ENCODE data around the gene CFAP251.

CFAP251 gene

DNA sequence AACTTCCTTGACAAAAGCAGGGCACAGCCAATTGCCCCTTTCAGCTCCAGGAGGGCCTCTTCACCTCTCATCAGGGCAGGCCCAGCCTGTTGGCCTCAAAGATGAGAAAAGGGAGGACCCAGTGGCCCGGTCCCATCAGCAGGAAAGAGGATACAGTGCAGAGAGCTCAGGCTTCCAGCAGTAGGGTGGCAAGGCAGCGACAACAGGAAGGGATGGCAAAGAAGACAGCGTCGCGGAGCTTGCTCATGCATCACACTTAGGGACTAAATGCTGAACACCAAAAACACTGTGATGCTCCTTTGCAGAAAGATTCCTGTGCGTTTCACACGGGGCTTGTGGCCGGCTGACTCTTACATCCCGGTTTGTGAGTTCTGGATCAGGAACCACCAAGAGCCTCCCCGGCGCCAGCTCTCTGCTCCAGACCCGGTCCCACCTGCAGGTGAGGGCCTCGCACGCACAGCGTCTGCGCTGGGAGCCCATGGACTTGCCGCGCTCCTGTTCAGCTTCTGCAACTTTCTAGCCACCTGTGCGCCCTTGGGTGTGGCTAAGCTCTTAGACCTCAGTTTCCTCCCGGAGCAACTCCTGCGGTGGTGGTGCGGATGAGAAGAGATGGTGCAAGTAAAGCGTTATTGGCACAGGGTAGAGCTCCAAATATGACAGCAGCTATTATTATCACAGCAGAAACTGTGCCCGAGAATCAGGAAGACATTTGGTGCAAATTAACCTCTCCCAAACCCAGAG lies 88.0 kb downstream of the CFAP251 start:
- no peak for DNase-seq

DNA sequence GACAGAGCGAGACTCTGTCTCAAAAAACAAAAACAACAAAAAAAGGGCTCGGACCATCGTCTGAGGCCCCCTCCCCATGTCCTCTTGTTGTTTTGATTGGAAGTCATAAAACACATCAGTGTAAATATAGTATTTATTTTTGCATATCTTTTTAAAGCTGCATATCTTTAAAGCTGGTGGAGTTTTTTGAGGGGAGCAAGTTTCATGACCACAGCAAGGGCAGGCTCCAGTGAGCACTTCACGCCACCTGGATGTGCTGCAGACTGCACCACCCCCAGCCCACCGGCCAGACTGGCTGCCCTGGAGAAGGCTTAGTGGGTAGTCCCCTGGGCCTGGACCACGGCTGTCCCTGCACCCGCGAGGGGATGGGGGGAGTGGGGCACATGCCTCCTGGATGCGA lies 91.3 kb downstream of the CFAP251 start:
- DNase-seq = no peak

DNA sequence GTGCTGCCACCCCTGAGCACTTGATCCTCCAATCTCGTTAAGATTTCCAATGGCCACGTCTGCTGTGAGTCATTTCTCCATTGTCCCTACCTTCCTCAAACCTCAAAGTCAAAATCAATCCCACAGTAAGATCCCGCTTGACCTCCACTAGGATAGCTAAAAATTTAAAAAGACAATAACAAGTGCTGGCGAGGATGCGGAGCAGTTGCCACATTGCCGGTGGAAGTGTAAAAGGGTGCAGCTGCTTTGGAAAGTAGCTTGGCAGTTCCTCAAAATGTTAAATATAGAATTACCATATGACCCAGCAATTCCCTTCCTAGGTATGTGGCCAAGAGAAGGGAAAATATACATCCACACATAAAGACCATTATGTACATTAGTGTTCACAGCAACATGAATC lies 93.8 kb downstream of the CFAP251 start:
- no peak for DNase-seq

DNA sequence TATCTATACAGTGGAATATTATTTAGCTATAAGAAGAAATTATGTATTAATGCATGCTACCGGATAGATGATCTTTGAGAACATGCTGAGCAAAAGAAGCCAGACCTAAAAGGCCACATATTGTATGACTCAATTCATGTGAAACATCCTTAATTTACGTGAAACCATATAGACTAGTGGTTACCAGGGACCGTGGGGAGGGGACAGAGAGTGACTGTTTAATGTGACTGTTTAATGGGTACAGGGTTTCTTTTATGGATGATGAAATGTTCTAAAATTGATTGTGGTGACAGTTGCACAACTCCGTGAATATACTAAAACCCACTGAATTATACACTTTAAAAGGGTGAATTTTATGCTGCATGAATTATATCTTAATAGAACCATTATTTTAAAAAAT lies 94.7 kb downstream of the CFAP251 start:
- no peak for DNase-seq

DNA sequence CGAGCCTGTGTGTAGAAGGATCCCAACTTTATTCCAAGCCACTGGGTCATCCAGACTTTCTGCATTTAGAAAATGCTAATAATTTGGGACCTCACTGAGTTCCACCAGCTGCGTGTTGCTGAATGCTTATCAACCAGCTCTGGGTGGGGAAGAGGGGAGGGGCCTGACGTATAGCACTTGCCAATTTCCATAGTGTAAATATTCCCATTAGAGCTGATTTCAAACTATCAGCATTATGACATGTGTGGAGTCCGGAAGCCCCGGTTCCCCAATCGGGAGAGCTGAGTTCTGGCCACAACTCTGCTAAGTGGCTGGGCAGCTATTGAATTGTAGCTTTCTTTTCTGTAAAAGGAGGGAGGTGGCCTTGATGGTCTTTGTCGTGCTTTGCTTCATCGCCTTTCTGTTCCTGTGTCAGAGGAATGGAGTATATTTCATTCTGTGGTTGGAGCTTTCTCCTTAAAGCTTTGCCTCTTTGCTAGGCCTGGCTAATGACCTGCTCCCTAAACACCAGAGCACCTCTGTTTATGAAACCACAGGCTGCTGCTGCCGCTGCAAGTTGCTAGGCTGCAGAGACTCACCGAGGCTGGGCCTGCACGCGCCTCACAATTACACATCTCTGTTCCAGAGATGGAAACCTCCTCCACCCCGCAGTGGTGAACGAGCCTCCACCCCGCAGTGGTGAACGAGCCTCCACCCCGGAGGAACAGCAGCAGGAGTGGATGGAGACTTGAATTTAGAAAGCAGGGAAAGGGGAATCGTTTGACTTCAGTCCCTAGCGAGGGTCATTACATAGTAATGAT lies 95.6 kb downstream of the CFAP251 start:
- no peak for DNase-seq

DNA sequence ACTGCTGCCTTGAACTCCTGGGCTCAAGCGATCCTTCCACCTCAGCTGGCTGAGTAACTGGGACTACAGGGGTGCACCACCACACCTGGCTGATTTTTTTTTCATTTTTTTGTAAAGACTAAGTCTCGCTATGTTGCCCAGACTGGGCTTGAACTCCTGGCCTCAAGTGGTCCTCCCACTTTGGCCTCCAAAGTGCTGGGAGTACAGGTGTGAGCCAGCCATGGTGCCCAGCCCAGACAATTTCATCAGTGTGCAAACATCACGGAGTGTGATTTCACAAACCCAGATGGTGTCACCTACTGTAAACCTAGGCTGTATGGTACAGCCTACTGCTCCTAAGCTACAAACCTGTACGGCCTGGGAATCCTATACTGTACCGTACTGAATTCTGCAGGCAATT lies 96.4 kb downstream of the CFAP251 start:
- DNase-seq = no peak

DNA sequence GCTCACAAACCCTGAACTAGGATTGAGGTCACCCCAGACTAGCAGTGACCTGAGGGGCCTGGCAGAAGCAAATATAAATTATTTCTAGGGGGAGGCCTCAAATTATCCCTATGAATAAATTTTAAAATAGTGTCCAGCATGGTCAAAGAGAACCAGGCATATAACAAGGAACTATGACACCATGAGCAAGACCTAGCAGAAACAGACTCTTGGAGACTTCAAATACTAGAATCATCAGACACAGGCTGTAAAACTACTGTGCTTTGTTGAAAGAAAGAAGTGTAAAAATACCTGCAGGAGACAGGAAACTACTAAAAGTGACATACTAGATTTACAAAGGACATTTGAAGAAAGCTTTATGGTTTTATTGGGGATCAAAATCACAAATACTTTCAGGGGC lies 100.1 kb downstream of the CFAP251 start:
- no peak for DNase-seq

DNA sequence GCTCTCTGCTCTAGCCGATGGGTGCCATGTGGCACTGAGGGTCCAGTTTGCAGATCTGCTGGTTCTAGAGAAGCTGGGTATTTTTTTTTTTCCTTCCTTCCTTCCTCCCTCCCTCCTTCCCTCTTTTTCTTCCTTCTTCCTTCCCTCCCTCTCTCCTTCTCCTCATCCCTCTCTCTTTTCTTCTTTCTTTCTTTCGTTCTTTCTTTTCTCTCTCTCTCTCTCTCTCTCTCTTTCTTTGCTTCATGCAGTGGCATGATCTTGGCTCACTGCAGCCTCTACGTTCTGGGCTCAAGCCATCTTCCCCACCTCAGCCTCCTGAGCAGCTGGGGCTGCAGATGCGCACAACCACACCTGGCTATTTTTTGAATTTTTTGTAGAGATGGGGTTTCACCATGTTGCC lies 100.5 kb downstream of the CFAP251 start:
- DNase-seq = no peak

DNA sequence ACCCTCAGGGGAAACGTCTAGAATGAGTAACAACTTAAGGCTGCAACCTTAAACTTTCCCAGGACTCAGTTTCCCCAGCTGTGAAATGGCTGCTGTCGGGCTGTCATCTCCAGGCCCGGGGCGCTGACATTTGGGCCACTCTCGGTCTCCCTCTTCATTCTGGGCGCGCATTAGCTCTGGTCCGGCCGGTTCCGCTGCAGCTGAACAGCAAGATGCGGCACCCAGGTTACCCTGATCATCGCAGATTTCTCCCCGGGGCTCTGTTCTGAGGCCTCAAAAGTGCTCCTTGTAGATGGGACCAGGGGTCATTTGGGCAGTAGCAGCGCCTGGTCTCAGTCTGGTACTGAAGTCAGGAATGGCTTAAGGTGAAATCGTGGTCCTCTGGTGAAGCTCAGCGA lies 102.4 kb downstream of the CFAP251 start:
- no peak for DNase-seq

DNA sequence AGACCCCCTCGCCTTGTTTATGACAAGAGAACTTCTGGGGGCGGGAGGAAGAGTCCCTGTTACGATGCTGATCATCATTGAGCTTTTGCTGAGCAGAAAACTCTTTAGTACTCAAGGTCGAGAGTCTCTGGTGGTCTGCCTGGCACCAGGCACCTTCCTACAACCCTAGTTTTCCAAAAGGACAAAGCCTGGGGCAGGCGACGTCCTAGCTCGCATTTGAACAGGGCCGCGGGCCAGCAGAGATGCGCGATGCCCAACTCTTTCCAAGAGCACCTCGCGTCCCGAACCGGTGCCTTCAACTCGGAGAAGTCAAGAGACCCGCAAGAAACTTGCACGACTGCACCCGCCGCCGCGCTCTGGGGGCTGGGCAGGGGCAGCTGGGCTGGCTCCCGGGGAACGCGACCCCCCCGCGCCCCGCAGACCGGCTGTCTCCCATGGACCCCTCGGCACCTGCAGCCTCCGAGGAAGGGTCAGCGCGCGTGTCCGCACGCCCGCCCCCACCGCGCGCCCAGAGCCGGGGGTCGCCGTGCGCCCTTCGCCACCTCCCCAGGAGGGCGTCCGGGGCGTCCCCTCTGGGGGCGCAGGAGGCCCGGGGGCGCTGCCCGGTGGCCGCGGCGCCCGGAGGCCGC lies 102.9 kb downstream of the CFAP251 start:
- peak; percentile 8 for DNase-seq

DNA sequence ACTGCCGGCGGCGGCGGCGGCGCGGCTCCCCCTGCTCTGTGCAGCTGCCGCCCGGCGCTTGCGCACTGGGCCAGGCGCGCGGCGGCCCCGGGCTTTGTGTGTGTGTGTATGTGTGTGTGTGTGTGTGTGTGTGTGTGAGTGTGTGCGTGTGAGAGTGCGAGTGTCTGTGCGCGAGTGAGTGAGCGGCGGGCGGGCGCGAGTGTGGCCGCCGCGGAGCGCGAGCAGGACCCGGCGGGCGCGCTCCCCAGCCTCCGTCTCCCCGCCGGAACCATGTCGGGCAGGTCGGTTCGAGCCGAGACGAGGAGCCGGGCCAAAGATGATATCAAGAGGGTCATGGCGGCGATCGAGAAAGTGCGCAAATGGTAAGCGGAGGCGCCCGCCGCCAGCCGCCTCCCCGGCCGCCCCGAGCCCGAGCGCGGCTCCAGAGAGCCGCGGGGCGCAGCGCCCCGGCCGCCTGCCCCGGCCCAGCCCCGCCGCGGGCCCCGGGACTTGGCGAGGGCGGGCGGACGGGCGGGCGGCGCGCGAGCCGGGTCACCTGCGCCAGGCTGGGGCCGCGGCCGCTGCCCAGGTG lies 103.5 kb downstream of the CFAP251 start, which contains the start of gene BCL7A:
BCL7A (plus strand) TSS at position 63 of the 571 bp plus-strand sequence; CDS start at position 271, 208 bp downstream.
- DNase-seq = peak; percentile 43

DNA sequence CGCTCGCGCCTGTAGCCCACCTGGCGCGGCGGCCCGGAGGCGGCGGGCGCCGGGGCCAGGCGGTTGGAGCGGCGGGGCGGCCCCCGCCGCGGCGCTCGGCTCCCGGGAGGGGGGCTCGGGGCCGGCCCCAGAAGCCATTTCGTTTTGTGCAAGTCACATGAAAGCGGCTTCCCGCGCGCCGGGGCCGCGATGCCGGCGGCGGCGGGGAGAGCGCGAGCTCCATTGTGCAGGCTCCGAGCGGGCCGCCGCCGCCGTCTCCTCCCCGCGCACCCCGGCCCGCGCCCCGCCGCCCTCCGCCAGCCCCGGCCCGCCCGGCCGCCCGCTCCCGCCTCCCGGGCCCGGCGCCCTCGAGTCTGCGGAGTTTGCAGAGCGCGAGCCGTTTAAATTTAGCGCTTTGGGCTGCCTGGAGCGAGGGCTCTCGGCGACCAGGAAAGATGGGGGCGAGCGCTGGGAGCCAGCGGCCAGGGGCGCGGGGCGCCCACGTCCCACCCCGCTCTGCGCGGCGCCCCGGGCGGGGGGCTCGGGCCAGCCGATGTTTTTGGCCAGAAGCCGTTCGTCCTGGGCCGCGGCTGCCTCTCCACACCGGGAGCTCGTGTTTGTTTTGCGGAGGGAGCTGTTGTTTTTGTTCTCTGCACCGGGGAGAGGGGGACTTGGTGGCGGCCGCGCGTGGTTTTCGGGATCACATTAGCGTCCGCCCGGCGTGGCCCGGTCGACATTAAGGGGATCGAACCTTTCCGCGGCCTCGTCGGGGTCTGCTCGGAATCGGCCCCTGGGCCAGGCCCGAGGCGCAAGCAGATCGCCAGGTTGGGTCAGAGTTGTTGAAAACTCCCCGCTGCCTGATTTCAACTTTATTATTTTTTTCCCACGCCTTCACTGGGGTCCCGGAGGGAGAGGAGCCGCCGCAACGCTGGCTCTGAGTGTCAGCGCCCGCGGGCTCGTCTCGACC lies 104.3 kb downstream of the CFAP251 start:
- no peak for DNase-seq

DNA sequence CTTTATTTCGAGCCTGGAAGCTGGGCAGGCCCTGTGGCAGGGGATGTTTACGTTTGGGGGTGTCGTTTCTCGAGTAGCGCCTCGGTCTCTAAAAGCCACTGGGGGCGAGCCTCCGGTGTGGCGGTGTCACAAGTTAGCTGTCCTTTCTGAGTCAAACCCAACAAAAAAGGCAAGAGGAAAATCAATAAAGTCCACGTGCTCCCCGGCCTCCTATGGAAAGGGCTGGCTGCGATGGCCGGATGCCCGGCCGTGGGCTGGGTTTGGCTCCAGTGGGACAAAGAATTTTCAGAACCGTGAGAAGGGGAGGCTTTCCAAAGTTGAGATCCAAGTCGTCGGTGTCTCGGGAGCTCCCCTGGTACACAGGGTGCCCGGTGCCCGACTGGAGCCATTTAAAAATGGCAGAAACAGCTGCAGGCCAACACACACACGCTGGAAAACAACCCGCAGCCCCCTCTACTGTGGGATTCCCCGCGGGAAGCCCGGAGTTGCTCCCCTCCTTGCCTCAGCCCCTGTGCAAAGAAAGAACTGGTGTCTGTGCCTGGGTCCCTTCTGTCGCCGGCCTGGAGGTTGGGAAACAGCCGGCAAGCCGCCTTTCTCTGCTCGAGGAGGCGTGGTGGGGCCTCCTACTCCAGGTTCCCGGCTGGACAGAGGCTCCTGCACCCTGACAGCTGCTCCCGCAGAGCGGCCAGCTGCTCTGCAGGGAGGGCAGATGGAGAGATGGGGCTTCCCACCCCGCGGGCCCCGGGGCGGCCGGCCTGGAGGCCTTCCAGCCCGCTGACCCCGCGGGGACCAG lies 105.1 kb downstream of the CFAP251 start:
- DNase-seq = no peak

DNA sequence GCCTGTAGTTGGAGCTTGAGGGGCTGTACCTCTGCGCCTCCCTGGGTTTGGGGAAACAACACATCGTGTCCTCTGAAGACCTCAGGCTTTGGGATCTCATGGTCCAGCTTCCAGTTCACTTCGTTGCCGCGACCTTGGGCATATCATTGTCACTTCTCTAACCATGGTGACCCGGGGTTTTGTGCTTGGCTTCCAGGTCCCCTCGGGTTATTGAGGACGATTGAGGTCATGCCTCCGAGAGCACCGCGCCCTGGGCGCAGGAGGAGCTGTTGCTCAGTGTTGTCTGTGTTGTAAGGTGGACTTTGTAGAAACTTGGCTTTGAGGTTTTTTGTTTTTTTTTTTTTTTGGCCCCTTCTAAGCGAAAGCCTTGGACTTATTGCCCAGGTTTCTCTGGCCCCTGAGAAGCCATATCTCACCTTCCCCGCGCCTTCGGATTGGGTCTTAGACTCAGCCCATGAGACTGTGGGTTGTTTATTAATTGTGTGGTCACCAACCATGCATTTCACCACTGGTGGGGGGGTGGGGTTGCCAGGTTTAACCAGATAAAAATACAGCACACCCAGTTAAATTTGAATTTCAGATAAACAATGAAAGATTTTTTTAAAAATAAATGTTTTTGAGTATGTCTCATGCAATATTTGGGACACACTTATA lies 105.9 kb downstream of the CFAP251 start:
- DNase-seq = no peak

DNA sequence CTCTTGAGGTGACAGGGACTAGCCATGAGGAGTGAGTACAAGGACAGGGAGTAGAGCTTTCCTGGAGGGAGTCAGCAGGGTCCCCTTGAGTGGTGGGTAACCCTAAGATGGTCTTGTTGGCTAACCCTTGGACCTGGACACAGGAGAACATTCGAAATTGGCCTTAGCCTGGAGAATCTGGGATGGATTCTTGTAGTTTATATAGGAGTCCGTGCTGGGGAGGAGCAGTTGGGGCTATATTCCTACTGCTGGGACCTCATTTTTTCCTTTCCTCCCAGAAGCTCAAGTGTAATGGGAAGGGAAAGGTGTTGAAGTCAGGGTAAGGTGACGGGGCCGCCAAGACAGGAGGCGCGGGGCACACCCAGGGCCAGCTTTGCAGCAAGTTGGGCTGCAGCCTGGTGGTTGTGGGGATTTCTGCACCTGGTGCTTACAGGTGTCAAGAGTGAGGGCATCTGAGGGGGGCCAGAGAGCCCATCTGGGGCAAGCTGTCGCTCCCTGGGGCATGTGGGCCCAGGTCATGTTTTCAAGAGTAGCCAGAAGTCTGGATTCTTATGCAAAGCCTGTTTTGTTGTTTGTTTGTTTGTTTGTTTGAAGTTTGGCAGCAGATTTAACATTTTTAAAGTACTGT lies 108.4 kb downstream of the CFAP251 start:
- DNase-seq = no peak

DNA sequence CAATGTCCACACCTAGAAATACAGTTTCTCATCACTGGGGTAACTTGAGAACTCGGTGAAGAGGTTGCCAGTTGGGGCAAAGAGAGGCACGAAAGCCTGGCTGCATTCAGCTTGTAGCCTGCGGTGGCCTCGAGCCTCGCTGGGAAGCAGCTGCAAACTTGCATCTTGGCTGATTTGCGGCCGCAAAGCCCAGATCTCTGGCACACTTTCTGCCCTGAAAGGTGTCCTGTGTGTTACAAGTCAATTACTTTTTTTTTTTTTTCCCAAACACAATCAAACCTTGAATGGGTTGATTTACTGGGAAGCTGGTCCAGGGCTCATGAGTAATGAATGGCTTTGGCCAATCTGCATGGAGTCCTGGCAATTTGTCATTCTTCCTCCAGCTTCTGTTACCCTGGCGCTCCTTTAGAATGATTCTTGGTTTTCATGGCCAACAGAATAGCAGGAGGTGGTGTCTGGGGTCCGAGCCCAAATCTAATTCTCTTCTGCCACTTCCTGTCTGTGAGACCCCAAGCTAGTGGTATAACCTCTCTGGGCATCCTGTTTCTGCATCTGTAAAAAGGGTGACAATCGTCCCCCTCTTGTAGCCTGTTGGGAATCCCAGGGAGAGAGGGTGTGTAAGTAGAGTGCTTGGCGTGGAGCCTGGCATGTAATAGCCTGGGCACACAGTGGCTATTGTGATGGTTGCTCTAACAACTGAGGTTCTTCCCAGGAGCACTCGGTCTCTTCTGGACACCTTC lies 109.9 kb downstream of the CFAP251 start:
- DNase-seq = no peak

DNA sequence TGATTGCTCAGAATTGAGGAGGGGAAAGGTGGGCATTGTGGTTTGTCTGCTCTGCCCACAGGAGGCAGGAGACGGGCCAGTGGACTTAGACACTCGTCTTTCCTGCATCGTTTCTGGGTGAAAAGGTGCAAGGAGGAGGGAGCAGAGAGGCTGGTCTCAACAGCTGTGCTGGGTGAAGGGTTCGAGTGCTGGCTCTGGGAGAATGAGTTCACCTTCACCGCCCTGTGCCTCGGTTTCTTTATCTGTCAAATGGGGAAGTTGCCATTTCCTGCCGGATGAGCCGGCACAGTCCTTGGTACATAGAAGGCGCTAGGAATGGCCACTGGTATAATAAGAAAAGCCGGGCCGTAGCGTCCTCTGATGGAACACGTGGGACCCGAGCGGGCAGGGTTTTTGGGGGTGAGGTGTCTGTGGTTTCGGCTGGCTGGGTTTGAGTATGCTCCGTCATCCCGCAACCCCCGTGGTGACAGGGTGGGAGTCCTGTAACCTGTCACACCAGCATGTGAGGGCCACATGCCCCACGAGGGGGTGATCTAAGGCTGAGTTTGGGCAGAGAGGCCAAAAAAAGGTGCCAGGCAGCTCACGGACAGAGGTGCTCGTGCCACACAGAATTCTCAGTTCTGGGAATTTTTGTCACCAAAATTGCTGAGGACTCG lies 110.6 kb downstream of the CFAP251 start:
- no peak for DNase-seq

DNA sequence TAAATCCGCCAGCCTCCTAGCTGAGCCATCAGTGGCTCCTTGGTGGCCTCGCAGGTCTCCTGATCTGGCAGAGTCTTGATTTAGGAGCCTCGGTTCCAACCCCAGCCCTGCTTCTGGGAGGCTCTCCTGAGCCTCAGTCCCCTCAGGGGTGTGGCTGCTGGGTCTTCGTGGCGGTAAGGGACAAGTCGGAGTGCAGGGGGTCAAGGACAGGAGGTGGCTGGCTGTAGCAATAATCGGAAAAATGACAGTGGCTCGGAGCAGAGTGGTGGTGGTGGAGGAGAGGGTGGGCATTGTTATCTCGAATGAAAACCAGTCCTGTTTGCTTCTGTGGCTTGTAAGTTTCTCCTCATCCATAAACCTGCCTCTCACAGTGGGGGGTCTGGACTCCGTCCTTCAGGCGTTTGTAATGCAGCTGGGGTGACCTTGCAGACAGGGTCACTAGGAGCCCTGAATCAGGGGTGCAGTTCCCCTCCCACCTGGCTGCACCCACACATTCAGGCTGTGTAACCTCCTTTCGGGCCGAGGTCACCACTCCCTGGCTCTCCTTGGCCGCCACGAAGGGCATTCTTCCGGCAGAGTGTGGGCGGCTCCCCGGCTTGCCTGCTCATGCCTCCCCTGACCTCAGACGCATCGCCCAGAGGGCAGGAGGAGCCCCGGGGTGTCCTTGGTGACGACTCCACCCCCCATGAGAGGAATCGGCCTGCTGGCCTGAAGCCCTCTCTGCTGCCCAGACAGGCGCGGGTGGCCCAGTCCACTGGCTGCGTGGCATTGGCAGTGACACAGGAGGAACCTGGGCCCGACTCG lies 111.4 kb downstream of the CFAP251 start:
- DNase-seq = no peak

All from NCI-H1436 (cell line).